Islet of Langerhans (tissue), 1 donor: Measurements from ENCODE around the gene ALKBH3.

Experiments used
- FAIRE-seq: peaks from one replicate; lab custom pipeline; 2011; peaks lifted over from hg19 to GRCh38; lab: Jason Lieb, UNC

The ALKBH3 gene

GRCh38 chr11:43962383-43963278 lies 82.0 kb downstream of the ALKBH3 start:
- FAIRE-seq: no peak

- no peak for FAIRE-seq
Observed at GRCh38 chr11:43963279-43963620, 82.6 kb downstream of the ALKBH3 start.

- FAIRE-seq: no peak
Observed at GRCh38 chr11:43967661-43968060, 87.0 kb downstream of the ALKBH3 start.

- FAIRE-seq: no peak
Observed at GRCh38 chr11:43968719-43969118, 88.1 kb downstream of the ALKBH3 start.

GRCh38 chr11:43969543-43969942 lies 88.9 kb downstream of the ALKBH3 start:
- FAIRE-seq: no peak
